GM12864 (cell line): ENCODE results near the gene SCARF2.

Experiments
- DNase-seq: peaks from one replicate; pipeline ENCODE4 v3.0.0-alpha.2; 2011; ENCODE audit warnings: low read depth
- H3K4me3 ChIP-seq: 2 replicates; pipeline ENCODE4 v1.5.1; 2011; ENCODE audit warnings: mild to moderate bottlenecking, low read depth, low read length, control low read depth
- CTCF ChIP-seq: IDR thresholded peaks from 2 replicates; pipeline ENCODE4 v1.5.1; 2011; ENCODE audit warnings: low read depth, mild to moderate bottlenecking, moderate library complexity, low read length, control low read depth, inconsistent platforms; ENCODE audit errors: missing control alignments

Gene SCARF2

GRCh38 chr22:20441631-20442484 lies 4.2 kb upstream of the SCARF2 start:
- no peak for DNase-seq
- no peak for TF ChIP-seq CTCF
- H3K4me3 ChIP-seq: no peak overlapping the region

DNA sequence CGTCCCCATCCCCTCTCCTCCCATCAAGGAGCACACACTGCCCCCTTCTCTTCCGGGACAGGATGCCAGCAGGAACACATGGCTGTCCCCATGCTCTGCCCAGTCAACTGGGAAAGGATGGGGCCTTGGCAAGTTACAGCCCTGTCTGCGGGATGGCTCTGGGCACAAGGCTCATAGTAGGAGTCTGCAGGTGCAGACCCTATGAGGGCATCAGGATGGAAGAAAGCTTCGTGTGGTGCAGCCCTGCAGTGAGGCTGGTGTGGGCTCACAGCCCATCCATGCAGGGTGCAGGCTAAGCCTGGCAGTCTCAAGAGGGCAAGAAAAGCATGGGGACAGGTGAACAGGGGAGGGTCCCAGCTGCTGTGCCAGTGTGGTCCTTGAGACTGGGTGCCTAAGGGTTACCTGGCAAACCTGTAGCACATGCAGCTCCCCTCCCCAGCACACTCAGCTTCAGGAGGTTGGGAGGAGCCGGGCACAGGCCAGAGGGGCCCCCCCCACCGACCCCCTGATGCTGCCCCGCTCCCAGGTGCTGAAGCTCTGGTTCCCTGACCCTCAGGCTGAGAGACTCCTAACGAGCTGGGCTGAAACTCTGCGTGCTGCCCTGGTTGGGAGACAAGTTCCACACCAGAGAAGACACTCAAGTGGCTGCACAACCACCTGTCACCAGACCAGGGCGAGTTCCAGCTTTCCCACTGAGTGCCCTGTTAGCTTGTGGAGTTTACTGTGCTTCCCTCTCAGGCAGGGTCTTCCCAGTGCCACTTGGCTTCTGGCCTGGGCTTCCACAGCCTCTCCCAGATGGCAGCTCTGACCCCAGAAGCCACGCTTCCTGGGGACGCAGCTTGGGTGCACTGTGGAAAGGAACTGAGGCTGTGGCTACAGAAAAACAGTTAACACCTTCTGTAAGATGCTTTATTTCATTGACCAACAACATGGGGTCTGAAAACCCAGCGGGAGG lies 3.3 kb upstream of the SCARF2 start:
- no peak overlapping the region for H3K4me3 ChIP-seq
- DNase-seq: no peak
- TF ChIP-seq CTCF: no peak

DNA sequence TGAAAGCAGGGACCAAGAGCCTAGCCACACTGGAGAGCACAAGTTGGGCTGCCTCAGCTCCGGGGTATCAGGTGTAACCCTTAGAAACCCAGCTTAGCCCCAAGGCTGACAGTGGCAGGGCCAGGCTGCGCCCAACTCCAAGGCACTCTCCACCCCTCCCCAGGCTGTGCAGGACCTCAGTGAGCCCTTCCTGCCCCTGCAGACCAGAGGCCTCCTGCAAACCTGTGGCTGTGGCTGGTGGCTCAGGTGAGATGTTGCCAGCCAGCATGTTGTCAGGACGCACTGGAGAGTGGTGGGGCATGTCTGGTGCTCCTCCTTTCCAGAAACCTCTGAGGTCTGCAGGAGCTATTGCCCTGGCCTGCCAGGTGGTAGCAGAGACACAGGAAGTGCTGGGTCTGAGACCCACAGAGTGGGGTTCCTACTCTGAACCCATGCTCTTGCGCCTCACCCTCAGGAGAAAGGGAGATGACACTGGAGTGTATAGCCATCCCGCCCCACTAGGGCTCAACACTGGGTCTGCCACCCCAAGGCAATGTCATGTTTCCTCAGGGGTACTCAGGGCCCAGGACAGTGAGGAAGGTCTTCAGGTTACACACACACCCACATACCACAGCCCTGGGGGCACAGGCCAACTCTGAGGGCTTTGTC lies 2.4 kb upstream of the SCARF2 start:
- DNase-seq: no peak
- H3K4me3 ChIP-seq: no peak overlapping the region
- no peak for TF ChIP-seq CTCF

DNA sequence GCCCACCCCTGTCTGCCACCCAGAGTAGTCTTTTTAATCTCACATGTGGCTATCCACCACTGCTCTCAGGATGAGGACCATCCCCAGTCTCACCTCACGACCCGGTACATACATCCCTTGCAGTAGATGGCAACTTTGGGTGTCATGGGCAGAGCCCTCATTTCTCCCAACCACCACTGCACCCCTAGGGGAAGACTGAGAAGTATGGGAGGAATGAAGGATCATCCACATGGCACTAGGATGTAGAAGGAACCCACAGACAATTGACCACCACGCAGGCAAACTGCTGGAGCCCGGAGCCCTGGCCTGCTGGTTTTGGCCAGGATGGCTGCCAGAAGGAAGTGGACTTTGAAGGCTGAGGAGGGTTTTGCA lies 1.9 kb upstream of the SCARF2 start:
- TF ChIP-seq CTCF: no peak
- no peak overlapping the region for H3K4me3 ChIP-seq
- DNase-seq: no peak

- DNase-seq: no peak
- H3K4me3 ChIP-seq: no peak overlapping the region
- TF ChIP-seq CTCF: no peak
Measured at GRCh38 chr22:20438678-20439492, 1.3 kb upstream of the SCARF2 start.

GRCh38 chr22:20438427-20438677 lies 727 bp upstream of the SCARF2 start:
- no peak for TF ChIP-seq CTCF
- H3K4me3 ChIP-seq: no peak overlapping the region
- no peak for DNase-seq
